CD4-positive, alpha-beta T cell (primary cell): ENCODE results near the gene TMEM174. TPM values are rescaled to one million over a fixed set of nuclear protein-coding genes. Genes with fewer than 3 reads are reported as not detected.

Experiments used
- ATAC-seq: fragments of 200-7000 bp; cut with Tn5 transposase; one replicate; pipeline ENCODE4 v1.10.0; 2022; ENCODE audit warnings: mild to moderate bottlenecking; ENCODE audit not compliant: poor library complexity
- CTCF ChIA-PET: fragments of 350-600 bp; sonication (Branson Sonifier 250); formaldehyde crosslinking; loops from one replicate; lab custom pipeline; 2021; ENCODE audit warnings: antibody characterized with exemption, inconsistent platforms; lab: Charles Lee
- POLR2A ChIA-PET: fragments of 350-600 bp; sonication (Branson Sonifier 250); formaldehyde crosslinking; loops from one replicate; lab custom pipeline; 2021; ENCODE audit warnings: antibody characterized with exemption, inconsistent platforms; lab: Charles Lee
- DNase-seq, 14 experiments: peaks; one replicate each; pipeline ENCODE4 v3.0.0-alpha.2; 2013 to 2020; ENCODE audit warnings: mixed read lengths in 2 of 14
- H3K27ac ChIP-seq, 2 donors: one replicate each; pipeline versions ENCODE4 v1.5.1 to v1.7.0; 2013; ENCODE audit warnings: low read length in 2 of 2, low read depth in 1 of 2, mild to moderate bottlenecking in 1 of 2
- H3K27me3 ChIP-seq, 2 experiments: 1 replicate in 1 of 2; 2 replicates in 1 of 2; pipeline versions ENCODE4 v1.6.1 to v1.7.0; 2013; ENCODE audit warnings: low read length in 2 of 2, control low read depth in 1 of 2, mild to moderate bottlenecking in 1 of 2, moderate library complexity in 1 of 2; ENCODE audit not compliant: insufficient read depth in 2 of 2, control insufficient read depth in 1 of 2
- H3K36me3 ChIP-seq: one replicate; pipeline ENCODE4 v1.6.1; 2013; ENCODE audit warnings: low read length, control low read depth; ENCODE audit not compliant: insufficient read depth
- H3K4me1 ChIP-seq: one replicate; pipeline ENCODE4 v1.6.1; 2013; ENCODE audit warnings: low read length, control low read depth; ENCODE audit not compliant: insufficient read depth
- H3K4me3 ChIP-seq: one replicate; pipeline ENCODE4 v1.5.1; 2013; ENCODE audit warnings: mild to moderate bottlenecking, low read length, moderate library complexity
- H3K9me3 ChIP-seq, 2 experiments: 1 replicate in 1 of 2; 2 replicates in 1 of 2; pipeline versions ENCODE4 v1.6.1 to v1.7.0; 2013; ENCODE audit warnings: low read length in 2 of 2, mild to moderate bottlenecking in 2 of 2, control low read depth in 1 of 2, moderate library complexity in 1 of 2; ENCODE audit not compliant: control insufficient read depth in 1 of 2, insufficient read depth in 1 of 2
- H3K27ac Mint-ChIP-seq: one replicate; pipeline ENCODE4 v1.8.0; 2020; ENCODE audit warnings: mixed read lengths
- H3K27me3 Mint-ChIP-seq: one replicate; pipeline ENCODE4 v1.8.0; 2021; ENCODE audit warnings: mixed read lengths
- H3K36me3 Mint-ChIP-seq: one replicate; pipeline ENCODE4 v1.8.0; 2021; ENCODE audit warnings: low read depth, mixed read lengths
- H3K4me1 Mint-ChIP-seq: one replicate; pipeline ENCODE4 v1.8.0; 2021; ENCODE audit warnings: low read depth, mixed read lengths
- H3K4me3 Mint-ChIP-seq: one replicate; pipeline ENCODE4 v1.8.0; 2020; ENCODE audit warnings: mild to moderate bottlenecking, mixed read lengths
- H3K9me3 Mint-ChIP-seq: one replicate; pipeline ENCODE4 v1.8.0; 2020; ENCODE audit warnings: mixed read lengths
- CTCF ChIP-seq: fragments of 200-600 bp; IDR thresholded peaks from one replicate; pipeline ENCODE4 v1.8.0; 2022; ENCODE audit warnings: antibody characterized with exemption, mild to moderate bottlenecking
- intact Hi-C, 2 experiments: fragments of 100-400 bp; cut with DNase I in 1 of 2; cut with micrococcal nuclease in 1 of 2; formaldehyde crosslinking; loops; one replicate each; pipeline versions ENCODE4 v1.15.1 to v1.9.0; 2023 to 2025; cut with DNase I, micrococcal nuclease
- total RNA-seq, 174 experiments: library from RNA in 2 of 174; stranded (reverse) in 2 of 174; gene quantifications; one replicate each; pipeline ENCODE4 v1.2.3 and lab custom pipeline; 2021 to 2026

Gene TMEM174
- total RNA-seq, 2 experiments from 2014 or later = not detected

DNA sequence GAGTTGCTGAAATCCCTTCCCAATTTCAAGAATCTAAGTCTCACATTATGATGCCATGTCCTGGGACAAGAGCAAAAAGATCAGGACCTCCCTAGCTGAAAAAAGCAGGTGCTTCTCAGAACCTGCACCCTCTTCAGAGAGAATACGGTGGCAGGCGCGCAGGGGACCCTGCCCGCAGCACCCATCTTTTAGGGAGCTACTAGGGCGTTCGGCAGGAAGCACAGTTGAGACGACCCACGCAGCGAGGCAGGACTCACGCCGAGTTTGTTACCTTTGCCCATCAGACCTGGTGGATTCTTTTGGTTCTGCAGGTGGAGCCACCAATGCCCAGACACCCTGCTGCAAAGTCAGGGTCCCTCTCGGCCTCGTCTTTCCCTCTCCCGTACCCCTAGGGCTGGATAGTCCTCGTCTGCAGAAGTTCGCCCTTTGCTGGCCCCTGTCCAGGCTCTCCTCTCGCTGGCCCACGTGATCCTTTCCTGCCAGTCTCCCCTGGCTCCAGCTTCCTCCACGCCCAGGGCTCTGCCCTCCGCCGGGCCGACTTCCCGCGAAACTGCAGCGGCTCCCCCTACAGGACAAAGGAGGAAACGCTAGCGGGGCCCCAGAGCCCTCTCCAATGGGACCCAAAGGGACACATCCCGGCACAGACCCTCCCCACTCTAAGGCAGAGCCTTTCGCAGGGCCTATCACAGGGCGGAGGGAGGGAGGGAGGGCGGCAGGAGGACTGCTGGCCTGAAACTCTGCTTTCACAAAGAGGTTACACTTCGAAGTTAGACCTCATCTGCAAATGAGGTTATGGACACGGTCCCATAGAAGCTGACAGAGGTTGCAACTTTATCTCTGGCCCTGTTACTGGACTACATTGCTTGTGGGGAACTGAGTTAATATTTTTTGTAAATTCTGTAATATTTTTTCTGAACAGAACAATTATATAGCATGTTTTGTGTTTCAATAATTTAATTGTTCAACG, 28.8 kb downstream of the TMEM174 start:
- POLR2A ChIA-PET = interaction anchor here (0.6 to 1.0 kb wide), 2 partner anchors 246 to 357 kb away, joined by 3 read pairs; partner anchors contain the start of gene FCHO2
- peak; percentile 84 for TF ChIP-seq CTCF
- peak; percentile 94 for ATAC-seq
- peaks cover 42 to 44% of the 10 kb centered on the region in 2 experiments for H3K27me3 ChIP-seq
- Mint-ChIP-seq H3K27me3 (peaks cover 84% of the 10 kb centered on the region), H3K9me3 (no peaks in the 10 kb centered on the region), H3K36me3 (no peaks in the 10 kb centered on the region), H3K4me3 (no peak overlapping the region), H3K27ac (no peak overlapping the region), H3K4me1 (no peaks in the 10 kb centered on the region)
- CTCF ChIA-PET = interaction anchor here (0.7 kb wide), 1 partner anchor 23 kb away, joined by 3 read pairs; no protein-coding TSS in a partner anchor
- H3K4me1 ChIP-seq = peaks cover 7% of the 10 kb centered on the region
- H3K4me3 ChIP-seq = no peak overlapping the region
- H3K36me3 ChIP-seq = no peaks in the 10 kb centered on the region
- H3K27ac ChIP-seq = no peak overlapping the region
- peaks cover 0 to 2% of the 10 kb centered on the region in 2 experiments for H3K9me3 ChIP-seq
- intact Hi-C loops = loop anchor here (1.0 to 5.0 kb wide), 5 partner anchors 119 to 835 kb away; partner anchors contain the start of gene FCHO2 (in 2 of the 2)
- peak; percentile 47 to 77 (median 61) for DNase-seq

GRCh38 chr5:73204332-73204731, 31.3 kb downstream of the TMEM174 start:
- ChIA-PET POLR2A (no interaction called here), CTCF (no interaction called here)
- Mint-ChIP-seq H3K36me3 (no peaks in the 10 kb centered on the region), H3K9me3 (no peaks in the 10 kb centered on the region), H3K4me3 (no peak overlapping the region), H3K4me1 (no peaks in the 10 kb centered on the region), H3K27me3 (peaks cover 88% of the 10 kb centered on the region), H3K27ac (no peak overlapping the region)
- ATAC-seq = no peak
- peaks cover 0 to 12% of the 10 kb centered on the region in 2 experiments for H3K9me3 ChIP-seq
- no peak for DNase-seq
- intact Hi-C loops = loop anchor here (5.0 kb wide), 3 partner anchors 247 to 837 kb away; partner anchors contain the start of gene FCHO2 (in 2 of the 2)
- peaks cover 7% of the 10 kb centered on the region for H3K4me1 ChIP-seq
- no peaks in the 10 kb centered on the region for H3K36me3 ChIP-seq
- TF ChIP-seq CTCF = no peak
- H3K27ac ChIP-seq = no peak overlapping the region
- peaks cover 31 to 37% of the 10 kb centered on the region in 2 experiments for H3K27me3 ChIP-seq
- H3K4me3 ChIP-seq = no peak overlapping the region

DNA sequence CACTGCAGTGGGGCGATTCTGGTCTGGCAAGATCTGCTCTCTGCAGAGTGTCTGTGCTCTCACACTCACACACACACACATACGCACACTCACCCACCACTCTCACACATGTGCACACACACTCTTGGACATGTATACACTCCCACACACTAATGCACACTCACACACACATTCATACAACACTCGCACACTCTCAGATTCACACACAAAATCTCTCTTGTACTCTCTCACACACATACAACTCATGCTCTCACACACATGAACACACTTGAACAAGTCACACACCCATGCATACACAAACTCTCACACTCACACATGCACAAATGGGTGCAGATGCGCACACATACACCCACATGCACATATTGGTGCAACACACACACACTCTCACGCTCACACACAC, 31.7 kb downstream of the TMEM174 start:
- ATAC-seq (no peak), DNase-seq (no peak)
- H3K9me3 Mint-ChIP-seq = peaks cover 3% of the 10 kb centered on the region
- ChIA-PET POLR2A (no interaction called here), CTCF (no interaction called here)
- H3K4me3 Mint-ChIP-seq = no peak overlapping the region
- H3K36me3 Mint-ChIP-seq = no peaks in the 10 kb centered on the region
- Histone ChIP-seq H3K4me1 (peaks cover 7% of the 10 kb centered on the region), H3K9me3 (peaks cover 0 to 12% of the 10 kb centered on the region in 2 experiments), H3K27me3 (peaks cover 30 to 37% of the 10 kb centered on the region in 2 experiments), H3K27ac (no peak overlapping the region), H3K36me3 (no peaks in the 10 kb centered on the region), H3K4me3 (no peak overlapping the region)
- intact Hi-C loops = loop anchor here (5.0 kb wide), 3 partner anchors 247 to 837 kb away; partner anchors contain the start of gene FCHO2 (in 2 of the 2)
- H3K27me3 Mint-ChIP-seq = peaks cover 88% of the 10 kb centered on the region
- no peak for TF ChIP-seq CTCF
- no peak overlapping the region for H3K27ac Mint-ChIP-seq
- H3K4me1 Mint-ChIP-seq = no peaks in the 10 kb centered on the region
